ENCODE measurements around the gene L1CAM.

Gene L1CAM

DNA sequence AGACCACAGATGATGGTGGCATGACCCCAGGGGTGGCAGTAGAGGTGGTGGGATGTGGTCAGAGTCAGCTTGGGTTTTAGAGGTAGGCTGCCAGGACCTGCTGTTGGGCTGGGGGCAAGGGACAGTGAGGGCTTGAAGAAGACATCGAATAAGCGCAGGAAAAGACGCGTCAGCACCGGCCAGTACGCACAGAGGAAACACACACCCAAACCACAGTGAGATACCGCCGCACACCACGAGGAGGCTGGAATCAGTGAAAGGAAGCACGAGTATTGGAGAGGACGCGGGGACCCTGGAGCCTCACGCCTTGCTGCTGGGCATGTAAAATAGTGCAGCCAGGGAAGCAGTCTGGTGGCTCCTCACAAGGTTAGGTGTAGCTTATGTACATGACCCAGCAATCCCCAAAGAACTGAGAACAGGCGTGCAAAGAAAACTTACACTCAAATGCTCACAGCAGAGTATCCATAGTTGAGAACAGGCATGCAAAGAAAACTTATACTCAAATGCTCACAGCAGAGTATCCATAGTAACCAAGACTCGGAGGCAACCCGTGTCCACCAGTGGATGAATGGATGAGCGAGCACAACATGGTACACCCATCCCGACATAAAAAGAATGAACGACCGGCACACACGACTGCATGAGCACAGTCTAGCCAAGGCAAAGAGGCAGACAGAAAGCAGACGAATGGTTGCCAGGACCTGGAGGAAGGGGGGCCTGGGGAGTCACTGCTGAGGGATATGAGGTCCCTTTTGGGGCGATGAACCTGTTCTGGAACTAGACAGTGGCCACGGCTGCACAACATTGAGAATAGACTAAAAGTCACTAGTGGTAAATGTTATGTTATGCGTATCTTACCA, 68.9 kb downstream of the L1CAM start:
- peaks cover 25% of the 10 kb centered on the region for H3K27me3 Mint-ChIP-seq (ENCODE audit: low read depth)
- H3K27ac Mint-ChIP-seq: no peak overlapping the region
- H3K9me3 Mint-ChIP-seq: no peaks in the 10 kb centered on the region
- H3K36me3 Mint-ChIP-seq (ENCODE audit: low read depth): no peaks in the 10 kb centered on the region
- H3K4me3 Mint-ChIP-seq: no peak overlapping the region
- peaks cover 17% of the 10 kb centered on the region for H3K4me1 Mint-ChIP-seq (ENCODE audit: low read depth)

- Mint-ChIP-seq H3K27me3 (ENCODE audit: low read depth) (peaks cover 32% of the 10 kb centered on the region), H3K9me3 (no peaks in the 10 kb centered on the region), H3K4me3 (no peak overlapping the region), H3K27ac (no peak overlapping the region), H3K4me1 (ENCODE audit: low read depth) (peaks cover 16% of the 10 kb centered on the region), H3K36me3 (ENCODE audit: low read depth) (no peaks in the 10 kb centered on the region)
These were observed 71.2 kb downstream of the L1CAM start for GRCh38 chrX:153814591-153815315.

GRCh38 chrX:153813161-153813560, 72.8 kb downstream of the L1CAM start:
- H3K4me1 Mint-ChIP-seq (ENCODE audit: low read depth): peaks cover 16% of the 10 kb centered on the region
- H3K27ac Mint-ChIP-seq: no peak overlapping the region
- H3K27me3 Mint-ChIP-seq (ENCODE audit: low read depth): peaks cover 32% of the 10 kb centered on the region
- H3K36me3 Mint-ChIP-seq (ENCODE audit: low read depth): no peaks in the 10 kb centered on the region
- no peak overlapping the region for H3K4me3 Mint-ChIP-seq
- H3K9me3 Mint-ChIP-seq: no peaks in the 10 kb centered on the region

DNA sequence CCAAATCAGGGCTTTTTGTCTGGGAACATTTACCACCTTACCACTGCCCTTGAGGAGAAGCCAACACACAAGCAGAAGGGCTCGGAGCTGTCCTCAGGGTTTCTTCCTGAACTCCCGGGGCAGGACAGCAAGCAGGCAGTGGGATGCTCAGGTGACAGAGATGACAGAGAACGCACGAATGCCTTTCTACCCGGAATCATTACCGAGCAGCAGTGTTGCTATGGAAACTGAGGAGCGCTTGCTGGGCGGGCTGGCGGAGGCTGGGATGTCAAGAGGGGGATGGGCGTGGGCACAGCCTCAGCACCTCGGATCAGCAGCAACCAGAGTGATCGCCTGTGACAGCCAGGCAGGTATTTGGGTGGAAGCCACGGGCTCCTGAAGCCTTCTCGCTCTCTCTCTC, 73.8 kb downstream of the L1CAM start:
- Mint-ChIP-seq H3K9me3 (no peaks in the 10 kb centered on the region), H3K27me3 (ENCODE audit: low read depth) (peaks cover 31% of the 10 kb centered on the region), H3K4me1 (ENCODE audit: low read depth) (peaks cover 12% of the 10 kb centered on the region), H3K36me3 (ENCODE audit: low read depth) (no peaks in the 10 kb centered on the region), H3K27ac (no peak overlapping the region), H3K4me3 (no peak overlapping the region)

Data from T-helper 1 cell treated with Interleukin-12 subunit alpha and Interleukin-12 subunit beta and Interleukin-4 antibody, amounts not matched to agents 30 μg/mL and 1 μg/mL, for 36 hours (primary cell).